Neural progenitor cell (in vitro differentiated cells): ENCODE data around the gene JADE1. TPM values are rescaled to one million over a fixed set of nuclear protein-coding genes. Genes with fewer than 3 reads are reported as not detected.

Experiments used
- DNase-seq: peaks from one replicate; pipeline ENCODE4 v3.0.0-alpha.2; 2016; ENCODE audit warnings: low spot score
- H2AFZ ChIP-seq: fragments of 200-600 bp; sonication (generic); replicated peaks from 2 replicates; pipeline ENCODE4 v1.6.1; 2016; ENCODE audit warnings: antibody characterized with exemption
- H3F3A ChIP-seq: fragments of 200-600 bp; sonication (generic); 2 replicates; pipeline ENCODE4 v1.6.1; 2016; ENCODE audit warnings: antibody characterized with exemption, low read depth
- H3K27ac ChIP-seq: fragments of 200-600 bp; sonication (generic); 2 replicates; pipeline ENCODE4 v1.5.1; 2016; ENCODE audit warnings: mild to moderate bottlenecking
- H3K27me3 ChIP-seq: fragments of 200-600 bp; sonication (generic); 2 replicates; pipeline ENCODE4 v1.6.1; 2016; ENCODE audit warnings: mild to moderate bottlenecking, moderate library complexity
- H3K36me3 ChIP-seq: fragments of 200-600 bp; sonication (generic); 2 replicates; pipeline ENCODE4 v1.5.1; 2016
- H3K4me1 ChIP-seq: fragments of 200-600 bp; sonication (generic); 2 replicates; pipeline ENCODE4 v1.6.1; 2016; ENCODE audit warnings: mixed run types
- H3K4me2 ChIP-seq: fragments of 200-600 bp; sonication (generic); 2 replicates; pipeline ENCODE4 v1.6.1; 2016
- H3K4me3 ChIP-seq: fragments of 200-600 bp; sonication (generic); 2 replicates; pipeline ENCODE4 v1.5.1; 2016
- H3K79me2 ChIP-seq: fragments of 200-600 bp; sonication (generic); 2 replicates; pipeline ENCODE4 v1.6.1; 2016; ENCODE audit warnings: low read depth
- H3K9ac ChIP-seq: fragments of 200-600 bp; sonication (generic); 2 replicates; pipeline ENCODE4 v1.6.1; 2016
- H3K9me3 ChIP-seq: fragments of 200-600 bp; sonication (generic); 2 replicates; pipeline ENCODE4 v1.5.1; 2016; ENCODE audit warnings: low read depth
- H4K20me1 ChIP-seq: fragments of 200-600 bp; sonication (generic); 2 replicates; pipeline ENCODE4 v1.6.1; 2016; ENCODE audit warnings: low read depth
- H3K27ac Mint-ChIP-seq: 3 replicates; pipeline ENCODE4 v1.8.0; 2021; ENCODE audit warnings: mixed read lengths
- H3K27me3 Mint-ChIP-seq: 2 replicates; pipeline ENCODE4 v1.8.0; 2022; ENCODE audit warnings: low read depth, mild to moderate bottlenecking, inconsistent platforms, moderate library complexity, mixed read lengths; ENCODE audit not compliant: insufficient read depth
- H3K36me3 Mint-ChIP-seq: 3 replicates; pipeline ENCODE4 v1.8.0; 2021; ENCODE audit warnings: mixed read lengths
- H3K4me1 Mint-ChIP-seq: 3 replicates; pipeline ENCODE4 v1.8.0; 2021; ENCODE audit warnings: mixed read lengths
- H3K4me3 Mint-ChIP-seq: 3 replicates; pipeline ENCODE4 v1.8.0; 2021; ENCODE audit warnings: mild to moderate bottlenecking, moderate library complexity, mixed read lengths
- H3K9me3 Mint-ChIP-seq: 3 replicates; pipeline ENCODE4 v1.8.0; 2020; ENCODE audit warnings: mixed read lengths
- EZH2 ChIP-seq: fragments of 200-600 bp; sonication (generic); IDR thresholded peaks from 2 replicates; pipeline ENCODE4 v1.6.1; 2017; ENCODE audit warnings: antibody characterized with exemption, mild to moderate bottlenecking, moderate library complexity
- EZH2phosphoT487 ChIP-seq: fragments of 200-600 bp; sonication (generic); IDR thresholded peaks from 2 replicates; pipeline ENCODE4 v1.6.1; 2017; ENCODE audit warnings: antibody characterized with exemption
- total RNA-seq: library from RNA; depleted of rRNA; stranded (reverse); fragments of >200 nt; gene quantifications from 2 replicates; pipeline ENCODE4 v1.2.3, GENCODE V29; 2015; ENCODE audit warnings: low replicate concordance
- TF ChIP-seq, protein P1 (sequence below): fragments of 200-600 bp; sonication (generic); IDR thresholded peaks from 2 replicates; pipeline ENCODE4 v1.5.1; 2017; ENCODE audit warnings: antibody characterized with exemption, mild to moderate bottlenecking

Gene JADE1
- total RNA-seq, 1 donor from 2014 or later = 55.9 TPM

DNA sequence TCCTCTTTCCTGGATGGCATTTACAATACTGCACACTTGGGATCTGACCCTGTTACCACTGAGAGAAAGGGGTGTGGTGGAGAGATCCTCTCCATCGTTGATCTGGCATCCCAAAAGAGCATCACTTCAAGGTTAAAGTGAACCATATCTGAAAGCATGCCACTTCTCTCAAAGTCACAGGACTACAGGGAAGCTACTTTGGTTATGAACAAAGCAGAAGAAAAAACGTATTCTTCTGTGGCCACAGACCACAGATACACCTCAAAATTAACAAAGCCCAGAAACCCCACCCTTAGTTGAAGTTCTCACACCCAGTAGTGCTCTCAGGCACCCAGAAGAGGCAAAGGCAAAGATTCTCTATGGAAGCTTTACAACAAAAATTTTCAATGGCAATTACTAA lies 108.3 kb downstream of the JADE1 start:
- Histone ChIP-seq H3K9me3 (no peaks in the 10 kb centered on the region), H3K4me3 (no peak overlapping the region), H3K27me3 (no peaks in the 10 kb centered on the region), H3F3A (no peaks in the 10 kb centered on the region), H3K4me1 (no peaks in the 10 kb centered on the region), H3K9ac (no peak overlapping the region), H3K4me2 (no peak overlapping the region), H4K20me1 (no peaks in the 10 kb centered on the region), H2AFZ (no peak overlapping the region), H3K27ac (no peak overlapping the region), H3K79me2 (no peaks in the 10 kb centered on the region), H3K36me3 (no peaks in the 10 kb centered on the region)
- H3K4me3 Mint-ChIP-seq = no peak overlapping the region
- H3K27ac Mint-ChIP-seq = no peak overlapping the region
- no peak for DNase-seq
- TF ChIP-seq EZH2 = no peak
- H3K9me3 Mint-ChIP-seq = peaks cover 7% of the 10 kb centered on the region
- peaks cover 10% of the 10 kb centered on the region for H3K36me3 Mint-ChIP-seq
- peaks cover 2% of the 10 kb centered on the region for H3K27me3 Mint-ChIP-seq
- no peaks in the 10 kb centered on the region for H3K4me1 Mint-ChIP-seq

DNA sequence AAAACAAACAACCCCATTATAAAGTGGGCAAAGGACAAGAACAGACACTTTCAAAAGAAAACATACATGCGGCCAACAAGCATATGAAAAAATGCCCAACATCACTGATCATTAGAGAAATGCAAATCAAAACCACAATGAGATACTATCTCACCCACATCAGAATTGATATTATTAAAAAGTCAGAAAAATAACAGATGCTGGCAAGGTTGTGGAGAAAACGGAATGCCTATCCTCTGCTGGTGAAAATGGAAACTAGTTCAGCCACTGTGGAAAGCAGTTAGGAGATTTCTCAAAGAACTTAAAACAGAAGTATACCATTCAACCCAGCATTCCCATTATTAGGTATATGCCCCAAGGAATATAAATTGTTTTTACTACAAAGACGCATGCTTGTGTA lies 112.5 kb downstream of the JADE1 start:
- peaks cover 3% of the 10 kb centered on the region for H3K9me3 ChIP-seq
- H3K36me3 ChIP-seq = no peaks in the 10 kb centered on the region
- no peaks in the 10 kb centered on the region for H3F3A ChIP-seq
- Mint-ChIP-seq H3K4me1 (no peaks in the 10 kb centered on the region), H3K27me3 (peaks cover 2% of the 10 kb centered on the region), H3K27ac (no peak overlapping the region), H3K4me3 (no peak overlapping the region), H3K9me3 (peaks cover 7% of the 10 kb centered on the region), H3K36me3 (peaks cover 21% of the 10 kb centered on the region)
- H2AFZ ChIP-seq = no peak overlapping the region
- no peak overlapping the region for H3K27ac ChIP-seq
- no peaks in the 10 kb centered on the region for H4K20me1 ChIP-seq
- H3K4me1 ChIP-seq = no peaks in the 10 kb centered on the region
- H3K9ac ChIP-seq = no peak overlapping the region
- H3K27me3 ChIP-seq = no peaks in the 10 kb centered on the region
- no peak overlapping the region for H3K4me3 ChIP-seq
- H3K79me2 ChIP-seq = no peaks in the 10 kb centered on the region
- no peak overlapping the region for H3K4me2 ChIP-seq
- DNase-seq = no peak
- TF ChIP-seq, protein P1, sequence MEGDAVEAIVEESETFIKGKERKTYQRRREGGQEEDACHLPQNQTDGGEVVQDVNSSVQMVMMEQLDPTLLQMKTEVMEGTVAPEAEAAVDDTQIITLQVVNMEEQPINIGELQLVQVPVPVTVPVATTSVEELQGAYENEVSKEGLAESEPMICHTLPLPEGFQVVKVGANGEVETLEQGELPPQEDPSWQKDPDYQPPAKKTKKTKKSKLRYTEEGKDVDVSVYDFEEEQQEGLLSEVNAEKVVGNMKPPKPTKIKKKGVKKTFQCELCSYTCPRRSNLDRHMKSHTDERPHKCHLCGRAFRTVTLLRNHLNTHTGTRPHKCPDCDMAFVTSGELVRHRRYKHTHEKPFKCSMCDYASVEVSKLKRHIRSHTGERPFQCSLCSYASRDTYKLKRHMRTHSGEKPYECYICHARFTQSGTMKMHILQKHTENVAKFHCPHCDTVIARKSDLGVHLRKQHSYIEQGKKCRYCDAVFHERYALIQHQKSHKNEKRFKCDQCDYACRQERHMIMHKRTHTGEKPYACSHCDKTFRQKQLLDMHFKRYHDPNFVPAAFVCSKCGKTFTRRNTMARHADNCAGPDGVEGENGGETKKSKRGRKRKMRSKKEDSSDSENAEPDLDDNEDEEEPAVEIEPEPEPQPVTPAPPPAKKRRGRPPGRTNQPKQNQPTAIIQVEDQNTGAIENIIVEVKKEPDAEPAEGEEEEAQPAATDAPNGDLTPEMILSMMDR = no peak
- TF ChIP-seq EZH2 (no peak), EZH2phosphoT487 (no peak)
